Measurements from ENCODE around the gene MYO9A.
"Not testable (repeated sequence)": the region's sequence is repeated elsewhere in the genome, so short reads cannot be mapped to it uniquely, and the experiment has no call there.

Gene MYO9A

GRCh38 chr15:71943806-71944205 lies 174.1 kb downstream of the MYO9A start:
- DNase-seq, result no peak

GRCh38 chr15:71939981-71940588 lies 177.9 kb downstream of the MYO9A start:
- DNase-seq, result no peak

GRCh38 chr15:71937650-71938311 lies 180.2 kb downstream of the MYO9A start:
- no peak for DNase-seq

GRCh38 chr15:71934446-71934845 lies 183.5 kb downstream of the MYO9A start:
- no peak for DNase-seq

GRCh38 chr15:71932689-71933088 lies 185.3 kb downstream of the MYO9A start:
- no peak for DNase-seq

GRCh38 chr15:71931261-71931660 lies 186.7 kb downstream of the MYO9A start:
- DNase-seq, result no peak

- no peak for DNase-seq
Observed at GRCh38 chr15:71925145-71925544, 192.8 kb downstream of the MYO9A start.

DNA sequence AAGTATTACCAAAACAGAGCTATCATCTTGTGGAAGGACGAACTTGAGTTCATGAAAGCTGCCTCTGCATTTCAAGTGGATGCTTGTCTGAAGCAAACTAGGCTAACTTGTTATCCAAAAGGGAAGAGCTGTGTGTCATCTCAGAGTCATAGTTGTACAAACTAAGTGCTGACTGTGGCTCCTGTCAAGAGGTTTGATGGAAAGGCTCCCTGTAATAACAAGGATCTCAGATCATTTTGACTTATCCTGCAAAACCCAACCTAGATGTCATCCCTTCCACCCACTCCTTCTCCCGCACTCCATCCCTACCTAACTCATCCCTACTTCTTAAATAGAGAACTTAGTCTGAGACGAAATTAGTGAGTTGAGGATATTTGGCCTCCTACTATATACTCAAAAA lies 196.8 kb downstream of the MYO9A start:
- DNase-seq, result no peak

DNA sequence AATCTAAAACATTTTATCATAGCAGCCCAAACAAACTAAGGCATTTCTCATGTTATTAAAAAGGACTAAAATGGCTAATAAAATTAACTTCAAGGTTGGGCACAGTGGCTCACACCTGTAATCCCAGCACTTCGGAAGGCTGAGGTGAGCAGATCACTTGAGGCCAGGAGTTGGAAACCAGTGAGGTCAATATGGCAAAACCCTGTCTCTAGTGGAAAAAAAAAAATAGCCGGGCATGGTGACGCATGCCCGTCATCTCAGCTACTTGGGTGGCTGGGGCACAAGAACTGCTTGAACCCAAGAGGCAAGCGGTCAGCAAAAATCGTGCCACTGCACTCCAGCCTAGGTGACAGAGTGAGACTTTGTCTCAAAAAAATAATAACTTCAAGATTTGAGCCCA lies 197.4 kb downstream of the MYO9A start:
- no peak for DNase-seq

- DNase-seq, result no peak
Observed at GRCh38 chr15:71916834-71917233, 201.1 kb downstream of the MYO9A start.

DNA sequence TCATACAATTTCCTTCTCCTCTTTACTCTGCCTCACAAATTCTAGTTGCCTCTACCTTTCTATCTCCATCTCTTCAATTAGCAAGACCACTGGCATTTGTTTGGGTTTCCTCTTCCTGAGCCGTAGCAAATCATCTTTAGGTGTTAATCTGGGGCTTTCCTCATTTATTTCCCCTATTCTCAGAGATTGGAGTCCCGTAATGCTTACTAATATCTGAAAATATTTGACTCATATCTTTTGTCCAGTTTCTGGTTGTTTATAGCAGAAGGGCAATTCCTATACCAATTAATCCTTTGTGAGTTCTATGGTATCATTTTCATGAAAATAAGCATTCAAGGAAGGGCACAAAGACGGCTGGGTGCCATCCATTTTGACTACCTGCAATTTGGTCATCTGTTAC lies 203.9 kb downstream of the MYO9A start:
- no peak for DNase-seq

GRCh38 chr15:71899674-71900073 lies 218.3 kb downstream of the MYO9A start:
- DNase-seq, result no peak

DNA sequence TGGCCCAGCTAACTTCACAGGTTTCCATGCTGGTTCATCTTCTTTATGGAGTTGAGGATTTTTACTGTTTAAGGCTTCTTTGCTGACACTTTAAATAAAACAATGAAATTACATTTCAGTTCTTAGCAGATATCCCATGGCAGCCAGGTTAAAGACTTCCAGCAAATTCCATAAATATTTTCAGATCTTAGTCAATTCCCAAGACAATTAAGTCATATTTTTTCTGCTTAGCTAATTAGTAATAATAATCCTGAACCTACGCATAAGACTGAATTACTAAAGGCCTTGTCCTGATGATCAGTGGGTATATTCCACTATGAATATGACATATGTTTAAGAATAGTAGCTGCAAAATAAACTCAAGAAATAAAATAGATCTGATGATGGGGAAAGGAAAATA lies 224.3 kb downstream of the MYO9A start:
- DNase-seq, result peak; percentile 37

DNA sequence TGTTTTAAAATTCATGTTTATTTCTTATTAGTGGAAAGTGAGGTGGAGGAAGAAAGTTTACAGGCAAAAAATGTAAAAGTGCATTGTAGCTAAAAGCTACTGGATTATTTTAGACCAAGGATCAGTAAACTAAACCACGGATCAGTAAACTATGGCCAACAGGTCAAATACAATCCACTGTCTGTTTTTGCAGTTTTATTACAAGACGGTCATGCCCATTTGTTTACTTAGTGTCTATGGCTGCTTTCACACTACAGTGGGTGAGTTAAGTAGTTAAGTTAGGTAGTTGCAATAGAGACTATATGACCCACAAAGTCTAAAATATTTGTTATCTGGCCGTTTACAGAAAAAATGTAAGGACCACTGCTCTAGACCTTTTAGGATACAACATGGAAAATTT lies 225.6 kb downstream of the MYO9A start:
- no peak for DNase-seq

DNA sequence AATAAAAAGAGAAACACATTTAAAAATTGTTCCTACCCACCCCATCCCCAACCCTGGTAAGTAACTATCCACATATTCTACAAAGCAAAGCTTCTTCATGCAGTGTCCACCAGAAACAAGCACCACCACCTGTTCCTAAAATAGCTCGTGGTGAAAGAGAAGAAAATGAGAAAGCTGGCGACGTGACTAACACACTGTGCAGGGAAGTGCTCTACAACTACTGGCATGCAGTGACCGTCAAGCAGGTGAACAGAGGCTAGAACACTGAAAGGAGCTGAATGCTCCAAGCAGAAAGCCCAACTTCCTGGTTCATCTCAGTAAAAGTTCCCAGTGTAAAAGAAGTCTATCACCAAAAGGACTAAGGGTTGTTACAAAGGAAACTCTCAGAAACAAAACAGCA lies 226.9 kb downstream of the MYO9A start:
- DNase-seq, result no peak

DNA sequence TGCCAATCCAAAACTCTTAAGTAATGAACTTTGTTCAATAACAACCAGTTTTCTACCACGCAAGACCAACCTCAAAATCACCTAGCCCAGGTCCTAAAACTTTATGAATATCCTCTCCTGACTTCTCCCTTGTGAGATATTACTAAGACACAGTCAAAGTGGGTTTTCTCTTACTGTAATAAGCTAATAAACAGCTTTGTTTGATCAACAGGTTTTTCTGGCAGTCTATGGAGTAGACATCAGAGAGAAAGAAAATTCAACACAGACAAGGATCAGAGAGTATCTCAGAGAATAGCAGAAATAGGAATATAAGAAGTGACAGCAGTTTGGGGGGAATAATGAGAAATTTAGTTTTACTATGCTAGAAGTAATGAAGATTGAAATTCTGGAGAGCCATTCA lies 228.0 kb downstream of the MYO9A start:
- no peak for DNase-seq

DNA sequence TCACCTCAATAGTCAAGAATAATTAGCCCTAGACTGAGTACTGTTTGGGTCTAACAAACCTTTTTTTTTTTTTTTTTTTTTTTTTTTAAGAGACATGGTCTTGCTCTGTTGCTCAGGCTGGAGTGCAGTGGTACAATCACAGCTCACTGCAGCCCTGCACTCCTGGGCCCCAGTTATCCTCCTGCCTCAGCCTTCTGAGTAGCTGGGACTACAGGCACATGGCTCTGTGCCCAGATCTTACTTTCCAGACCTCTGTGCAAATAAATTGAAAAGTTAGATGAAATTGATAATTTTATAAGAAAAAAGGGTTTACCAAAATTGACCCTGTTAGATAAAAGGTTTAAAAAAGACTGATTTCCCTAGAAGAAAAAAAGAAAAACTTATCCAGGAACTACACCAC lies 228.6 kb downstream of the MYO9A start:
- no peak for DNase-seq

DNA sequence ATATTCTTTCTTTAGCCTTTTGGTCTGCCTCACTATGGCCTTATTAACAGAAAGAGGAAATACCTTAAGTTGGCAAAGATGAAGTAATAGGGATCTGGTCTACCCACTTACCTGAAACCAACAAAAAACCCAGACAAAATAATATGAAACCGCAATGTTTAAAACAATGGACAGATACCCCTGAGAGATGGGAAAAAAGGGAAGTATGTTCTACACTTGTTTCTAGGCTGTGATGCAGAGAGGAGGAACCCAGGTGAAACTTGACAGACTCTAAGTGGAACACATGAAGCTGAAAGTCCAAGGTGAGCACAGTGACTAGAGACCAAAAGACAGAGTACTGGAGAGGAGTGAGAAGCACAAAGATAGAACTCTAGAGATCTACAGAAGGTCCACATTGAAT lies 229.2 kb downstream of the MYO9A start:
- DNase-seq, result no peak

GRCh38 chr15:71885390-71885789 lies 232.6 kb downstream of the MYO9A start:
- DNase-seq, result no peak

- DNase-seq, result no peak
Observed at GRCh38 chr15:71883447-71883846, 234.5 kb downstream of the MYO9A start.

DNA sequence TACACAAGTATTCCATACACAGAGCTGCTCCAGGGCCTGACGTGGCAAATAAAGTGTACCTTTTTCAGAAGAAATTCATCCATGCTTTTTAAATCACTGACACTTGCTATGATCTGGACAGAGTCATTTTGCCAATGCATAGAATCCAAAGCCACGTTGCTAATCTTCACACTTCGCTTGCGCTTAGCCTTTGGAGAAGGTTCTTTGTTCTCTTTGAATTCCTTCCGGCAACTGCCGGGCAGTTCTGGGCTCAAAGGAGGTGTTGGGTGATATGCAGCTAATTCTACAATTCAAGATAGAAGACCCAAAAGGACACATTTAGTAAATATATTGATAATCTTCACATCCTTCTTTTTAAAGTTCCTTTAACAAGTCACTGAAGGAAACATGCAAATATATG lies 237.7 kb downstream of the MYO9A start:
- DNase-seq, result no peak

- DNase-seq, result no peak
Observed at GRCh38 chr15:71874245-71874644, 243.7 kb downstream of the MYO9A start.

GRCh38 chr15:71858232-71858631 lies 259.7 kb downstream of the MYO9A start:
- DNase-seq, result not testable (repeated sequence)

DNA sequence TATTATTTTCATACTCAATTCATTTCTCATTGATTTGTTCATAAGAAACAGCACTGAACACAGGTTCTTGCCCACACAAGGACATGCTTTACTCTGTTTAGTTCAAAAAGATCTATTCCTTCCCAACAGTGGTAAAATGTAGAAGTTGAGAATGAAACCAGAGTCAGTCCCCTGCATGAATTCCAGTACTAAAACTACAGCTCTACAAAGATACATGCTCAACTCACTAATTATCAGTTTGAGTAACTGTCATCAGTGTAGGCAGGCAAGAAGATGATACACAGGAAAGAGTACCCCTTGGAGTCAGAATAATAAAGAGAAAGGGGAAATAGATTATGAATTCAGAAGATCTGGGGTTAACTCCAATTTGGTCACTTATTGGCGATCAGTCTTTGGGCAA lies 264.4 kb downstream of the MYO9A start:
- DNase-seq, result no peak

DNA sequence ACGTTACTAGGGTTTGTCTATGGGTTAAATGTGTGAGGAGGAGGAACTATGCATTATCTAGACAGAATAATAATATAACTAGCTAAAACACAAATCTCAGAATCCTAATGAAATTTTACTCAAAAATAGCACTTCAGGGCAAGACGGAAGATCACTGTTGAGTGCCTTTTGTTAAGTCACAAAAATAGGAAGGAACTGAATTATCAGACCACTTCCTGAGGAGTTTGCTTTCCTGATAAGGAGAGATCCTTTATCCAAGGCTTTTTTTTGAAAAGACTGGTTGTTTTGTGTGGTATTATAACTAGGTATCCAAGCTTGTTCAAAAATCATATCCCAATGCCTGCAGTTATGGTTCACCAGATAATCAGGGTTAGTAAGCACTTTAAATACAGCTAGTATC lies 273.0 kb downstream of the MYO9A start:
- DNase-seq, result no peak
